HEK293T (cell line): ENCODE measurements around the gene GCN1.
"Not testable (repeated sequence)": the region's sequence is repeated elsewhere in the genome, so short reads cannot be mapped to it uniquely, and the experiment has no call there.

Source experiments
- CTCF ChIA-PET: fragments of 350-600 bp; formaldehyde crosslinking; extraction: SDS; loops from one replicate; lab custom pipeline; 2021; ENCODE audit warnings: antibody characterized with exemption, inconsistent platforms; lab: Yijun Ruan, JAX
- POLR2A ChIA-PET: fragments of 350-600 bp; formaldehyde crosslinking; extraction: SDS; loops from one replicate; lab custom pipeline; 2020; ENCODE audit warnings: antibody characterized with exemption, inconsistent platforms; lab: Yijun Ruan, JAX
- DNase-seq: peaks from one replicate; pipeline ENCODE4 v3.0.0; 2012; ENCODE audit warnings: mixed read lengths; ENCODE audit errors: extremely low spot score
- ARNT ChIP-seq: fragments of 450-650 bp; IDR thresholded peaks from 2 replicates; pipeline ENCODE4 v1.6.1; 2017; ENCODE audit warnings: mild to moderate bottlenecking
- BHLHE40 ChIP-seq: fragments of 450-650 bp; IDR thresholded peaks from 2 replicates; pipeline ENCODE4 v1.6.1; 2016; ENCODE audit warnings: mild to moderate bottlenecking, moderate library complexity, borderline replicate concordance
- CTBP1 ChIP-seq: fragments of 450-650 bp; IDR thresholded peaks from 2 replicates; pipeline ENCODE4 v1.6.1; 2016; ENCODE audit warnings: borderline replicate concordance
- ELF4 ChIP-seq: fragments of 450-650 bp; IDR thresholded peaks from 2 replicates; pipeline ENCODE4 v1.6.1; 2017; ENCODE audit warnings: antibody characterized with exemption
- FOXA1 ChIP-seq: fragments of 450-650 bp; IDR thresholded peaks from 2 replicates; pipeline ENCODE4 v1.6.1; 2016; ENCODE audit warnings: mild to moderate bottlenecking
- FOXK2 ChIP-seq: fragments of 450-650 bp; IDR thresholded peaks from 2 replicates; pipeline ENCODE4 v1.6.1; 2016; ENCODE audit warnings: mild to moderate bottlenecking
- FOXM1 ChIP-seq: fragments of 450-650 bp; IDR thresholded peaks from 2 replicates; pipeline ENCODE4 v1.6.1; 2017; ENCODE audit warnings: mild to moderate bottlenecking, borderline replicate concordance
- HDGF ChIP-seq: fragments of 450-650 bp; IDR thresholded peaks from 2 replicates; pipeline ENCODE4 v1.6.1; 2017; ENCODE audit warnings: antibody characterized with exemption, borderline replicate concordance
- L3MBTL2 ChIP-seq: fragments of 450-650 bp; conservative IDR thresholded peaks from 2 replicates; pipeline ENCODE4 v1.6.1; 2016; ENCODE audit warnings: mild to moderate bottlenecking
- LEF1 ChIP-seq: fragments of 450-650 bp; IDR thresholded peaks from 2 replicates; pipeline ENCODE4 v1.6.1; 2017; ENCODE audit warnings: mild to moderate bottlenecking, borderline replicate concordance
- NFRKB ChIP-seq: fragments of 450-650 bp; IDR thresholded peaks from 2 replicates; pipeline ENCODE4 v1.6.1; 2016; ENCODE audit warnings: mild to moderate bottlenecking, moderate library complexity
- PKNOX1 ChIP-seq: fragments of 450-650 bp; IDR thresholded peaks from 2 replicates; pipeline ENCODE4 v1.6.1; 2016
- SP1 ChIP-seq: fragments of 450-650 bp; IDR thresholded peaks from 2 replicates; pipeline ENCODE4 v1.6.1; 2017
- SUZ12 ChIP-seq: fragments of 450-650 bp; IDR thresholded peaks from 2 replicates; pipeline ENCODE4 v1.6.1; 2016; ENCODE audit warnings: mild to moderate bottlenecking
- TARDBP ChIP-seq: fragments of 450-650 bp; IDR thresholded peaks from 2 replicates; pipeline ENCODE4 v1.6.1; 2016
- ZNF384 ChIP-seq: fragments of 450-650 bp; IDR thresholded peaks from 2 replicates; pipeline ENCODE4 v1.6.1; 2016

GCN1 gene

GRCh38 chr12:120215357-120215735, 20.8 kb upstream of the GCN1 start:
- ChIA-PET POLR2A (interaction anchor here (1.0 kb wide), 1 partner anchor 15 kb away, joined by 10 read pairs; the partner anchor contains the start of gene RPLP0), CTCF (no interaction called here)
- no peak for TF ChIP-seq HDGF
- DNase-seq = no peak

- TF ChIP-seq SUZ12 (no peak), ARNT (no peak), ELF4 (no peak), TARDBP (no peak), SP1 (no peak)
- CTCF ChIA-PET = no interaction called here
- POLR2A ChIA-PET = interaction anchor here (1.0 kb wide), 1 partner anchor 14 kb away, joined by 10 read pairs; the partner anchor contains the start of gene RPLP0
- no peak for DNase-seq
Observed at GRCh38 chr12:120214626-120215356, 20.3 kb upstream of the GCN1 start.

- CTCF ChIA-PET = no interaction called here
- no peak for DNase-seq
- POLR2A ChIA-PET = no interaction called here
- TF ChIP-seq ZNF384 = no peak
- no peak for TF ChIP-seq BHLHE40
- TF ChIP-seq LEF1 = no peak
- no peak for TF ChIP-seq CTBP1
Observed at GRCh38 chr12:120213758-120214157, 19.2 kb upstream of the GCN1 start.

- CTCF ChIA-PET, DNase-seq, POLR2A ChIA-PET: not testable (repeated sequence)
Observed at GRCh38 chr12:120213182-120213581, 18.7 kb upstream of the GCN1 start.

- TF ChIP-seq CTBP1 = no peak
- no peak for TF ChIP-seq HDGF
- TF ChIP-seq LEF1 = no peak
- CTCF ChIA-PET = interaction anchor here (0.9 kb wide), 1 partner anchor 11 kb away, joined by 3 read pairs; no protein-coding TSS in a partner anchor
Observed at GRCh38 chr12:120212301-120212700, 17.8 kb upstream of the GCN1 start.

GRCh38 chr12:120211904-120212283, 17.4 kb upstream of the GCN1 start:
- POLR2A ChIA-PET = interaction anchor here (1.7 to 4.6 kb wide), 2 partner anchors 11 to 80 kb away, joined by 6 to 40 read pairs; partner anchors contain the start of genes RNU4-2 and RPLP0
- DNase-seq = no peak
- TF ChIP-seq ELF4 = no peak
- no peak for TF ChIP-seq L3MBTL2
- TF ChIP-seq FOXK2 = no peak
- TF ChIP-seq NFRKB = no peak
- no peak for TF ChIP-seq SUZ12
- TF ChIP-seq FOXA1 = no peak
- TF ChIP-seq BHLHE40 = no peak
- no peak for TF ChIP-seq CTBP1
- TF ChIP-seq ARNT = no peak
- TF ChIP-seq PKNOX1 = no peak
- TF ChIP-seq HDGF = no peak
- no peak for TF ChIP-seq ZNF384
- TF ChIP-seq FOXM1 = no peak
- TF ChIP-seq LEF1 = no peak
- no peak for TF ChIP-seq TARDBP
- TF ChIP-seq SP1 = no peak

More at GRCh38 chr12:120212301-120212700, 17.8 kb upstream of the GCN1 start:
- POLR2A ChIA-PET = interaction anchor here (4.6 kb wide), 1 partner anchor 11 kb away, joined by 40 read pairs; the partner anchor contains the start of gene RPLP0
- no peak for DNase-seq

GRCh38 chr12:120211243-120211903, 16.9 kb upstream of the GCN1 start:
- DNase-seq = no peak
- ChIA-PET CTCF (interaction anchor here (1.8 kb wide), 1 partner anchor 10 kb away, joined by 9 read pairs; no protein-coding TSS in a partner anchor), POLR2A (interaction anchor here (1.7 to 4.6 kb wide), 2 partner anchors 10 to 80 kb away, joined by 6 to 40 read pairs; partner anchors contain the start of genes RNU4-2 and RPLP0)
- TF ChIP-seq BHLHE40 = no peak
- TF ChIP-seq SP1 = no peak
- TF ChIP-seq FOXK2 = no peak
- TF ChIP-seq SUZ12 = no peak
- TF ChIP-seq ELF4 = no peak
- no peak for TF ChIP-seq TARDBP

More at GRCh38 chr12:120211904-120212283, 17.4 kb upstream of the GCN1 start:
- CTCF ChIA-PET = interaction anchor here (0.9 to 1.8 kb wide), 2 partner anchors 10 kb away, joined by 3 to 9 read pairs; no protein-coding TSS in a partner anchor

- ChIA-PET CTCF (no interaction called here), POLR2A (interaction anchor here (4.6 kb wide), 1 partner anchor 9 kb away, joined by 40 read pairs; the partner anchor contains the start of gene RPLP0)
- DNase-seq = no peak
- TF ChIP-seq TARDBP (no peak), FOXK2 (no peak)
Observed at GRCh38 chr12:120209851-120210250, 15.3 kb upstream of the GCN1 start.
